Endometrial microvascular endothelial cells (primary cell): Measurements from ENCODE around the gene EPHA2. TPM values are rescaled to one million over a fixed set of nuclear protein-coding genes. Genes with fewer than 3 reads are reported as not detected.

Experiments used
- in situ Hi-C: cut with HindIII; loops from 2 replicates; pipeline ENCODE4 v1.10.0; 2017; ENCODE audit warnings: low sequenced_read_pairs, low pct_unique_long_range_greater_than_20kb; ENCODE audit errors: inconsistent ontology term
- total RNA-seq: library from RNA; depleted of rRNA; stranded (reverse); fragments of >200 nt; gene quantifications from one replicate; pipeline ENCODE4 v1.2.3, GENCODE V29; 2015; ENCODE audit errors: inconsistent ontology term

EPHA2 gene
- total RNA-seq, 1 donor from 2014 or later, result 162 TPM

DNA sequence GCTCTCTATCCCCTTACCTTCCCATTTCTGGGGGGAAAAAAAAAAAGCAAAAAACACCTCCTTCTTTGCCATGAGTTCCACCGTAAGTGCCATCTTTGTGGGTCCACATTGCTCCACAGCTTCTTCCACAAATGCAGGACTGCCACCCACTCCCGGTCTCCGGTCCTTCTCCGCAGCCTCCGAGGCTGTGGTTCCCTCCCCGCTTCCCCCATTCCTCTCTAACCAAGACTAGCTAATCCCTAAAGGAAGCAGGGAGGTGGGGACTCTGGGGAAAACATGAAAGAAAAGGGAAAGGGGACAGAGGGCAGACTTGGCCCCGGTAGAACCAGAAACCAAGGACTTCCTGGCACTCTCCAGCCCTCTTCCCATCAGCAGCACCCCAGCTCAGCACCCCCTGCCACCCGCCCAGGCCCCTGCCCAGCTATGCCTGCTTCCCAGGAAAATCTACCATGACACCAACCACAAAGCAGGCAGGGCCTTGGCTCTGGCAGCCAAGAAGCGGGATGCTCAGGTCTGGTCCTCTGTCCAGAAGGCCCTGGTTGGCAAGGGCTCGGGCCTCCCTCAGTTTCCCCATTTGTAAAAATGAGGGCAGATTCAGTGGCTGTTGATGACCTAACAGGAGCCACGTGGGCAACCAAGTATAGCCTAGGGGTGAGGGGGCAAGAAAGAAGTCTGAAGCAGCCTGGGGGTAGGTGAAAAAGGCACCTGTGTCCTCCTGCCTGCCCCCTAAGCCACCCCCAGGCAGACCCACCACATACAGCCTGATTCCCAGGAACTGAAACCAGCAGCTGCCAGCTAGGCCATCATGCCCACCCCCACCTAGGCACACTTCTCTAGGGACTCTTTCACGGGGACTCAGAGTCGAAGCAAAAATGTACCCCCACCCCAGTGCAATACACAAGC is 2.5 kb downstream of the EPHA2 start:
- in situ Hi-C loops, result no loop called here

DNA sequence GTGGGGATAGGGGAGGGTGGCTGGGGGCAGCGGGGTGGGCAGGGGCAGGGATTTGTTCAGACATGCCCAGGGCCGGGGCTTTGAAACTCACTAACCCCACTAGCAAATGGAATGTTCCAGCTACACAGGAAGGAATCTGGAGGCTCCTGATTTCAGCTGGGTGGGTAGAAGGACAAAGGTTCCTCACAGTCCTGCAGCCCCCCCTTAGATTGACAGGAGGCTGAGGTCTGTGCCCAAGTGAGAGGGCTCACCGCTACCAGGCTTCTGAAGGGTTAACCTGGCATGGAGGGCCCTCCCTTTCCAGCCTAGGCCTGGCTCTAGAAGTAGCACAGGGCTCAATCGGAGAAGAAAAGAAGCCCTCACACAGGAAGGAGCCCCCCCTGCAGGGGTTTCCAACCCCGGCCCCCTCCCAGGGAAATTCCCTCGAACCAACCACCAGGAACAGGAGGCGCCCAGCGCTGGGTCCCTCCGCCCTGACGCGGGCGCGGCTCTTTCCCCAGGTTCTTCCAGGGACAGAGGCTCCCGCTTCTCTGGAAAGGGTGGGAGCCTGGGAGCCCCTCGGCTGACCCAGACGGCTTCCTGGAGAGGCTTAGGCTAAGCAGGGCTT is 3.3 kb downstream of the EPHA2 start:
- in situ Hi-C loops, result no loop called here

DNA sequence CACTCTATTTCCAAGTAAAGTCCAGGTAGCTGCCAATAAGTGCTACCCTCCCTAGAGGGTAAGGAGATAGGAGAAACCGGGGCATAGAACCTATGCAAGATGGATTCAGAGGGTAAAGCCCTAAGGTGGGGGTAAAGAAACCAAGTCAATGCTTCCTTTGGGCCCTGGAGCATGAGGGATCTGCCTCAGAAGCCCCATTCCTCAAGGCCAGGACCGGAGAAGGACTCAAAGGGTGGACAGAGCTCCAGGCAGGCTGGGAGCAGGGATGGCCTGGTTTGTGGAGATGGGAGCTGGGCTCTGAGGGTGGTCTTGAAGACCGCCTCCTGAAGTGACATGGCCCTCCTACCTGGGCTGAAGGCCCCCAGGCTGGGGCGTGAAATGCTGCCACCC is 3.9 kb downstream of the EPHA2 start:
- in situ Hi-C loops, result no loop called here

DNA sequence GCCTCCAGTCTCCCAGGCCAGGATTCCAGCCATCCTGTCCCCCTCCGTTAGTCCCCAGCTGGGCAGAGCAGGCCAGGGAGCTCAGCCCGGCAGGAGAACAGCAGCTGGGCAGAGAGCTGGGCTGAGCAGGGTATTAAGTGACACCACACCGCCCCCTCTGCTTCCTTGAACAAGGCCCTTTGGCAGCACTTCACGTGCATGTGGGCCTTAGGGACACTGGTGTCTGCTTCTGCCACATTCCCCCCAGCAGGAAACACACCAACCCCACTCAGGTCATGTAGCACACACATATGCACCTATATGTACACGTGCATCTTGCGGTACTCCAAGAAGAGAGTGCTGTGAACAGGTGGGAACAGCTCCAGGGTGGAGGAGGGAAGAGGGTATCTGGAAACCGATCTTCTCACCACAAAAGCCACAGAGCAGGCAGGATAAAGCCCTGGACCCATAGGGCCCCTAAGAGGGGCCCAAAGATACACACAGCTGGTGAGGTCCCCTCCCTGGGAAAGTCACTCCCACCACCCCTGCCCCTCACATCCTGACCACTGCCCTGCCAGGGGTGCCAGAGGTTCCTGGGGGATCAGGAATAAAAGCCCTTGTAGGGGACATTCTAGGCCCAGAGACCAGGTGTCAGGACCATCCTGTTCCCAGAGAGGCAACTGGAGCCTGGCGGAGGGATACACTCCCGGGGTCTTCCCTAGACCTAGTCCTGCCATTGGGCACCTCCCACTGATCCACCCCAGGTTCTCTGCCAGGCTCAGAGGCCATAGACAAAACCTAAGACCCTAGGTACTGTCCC is 4.5 kb downstream of the EPHA2 start:
- in situ Hi-C loops, result no loop called here

DNA sequence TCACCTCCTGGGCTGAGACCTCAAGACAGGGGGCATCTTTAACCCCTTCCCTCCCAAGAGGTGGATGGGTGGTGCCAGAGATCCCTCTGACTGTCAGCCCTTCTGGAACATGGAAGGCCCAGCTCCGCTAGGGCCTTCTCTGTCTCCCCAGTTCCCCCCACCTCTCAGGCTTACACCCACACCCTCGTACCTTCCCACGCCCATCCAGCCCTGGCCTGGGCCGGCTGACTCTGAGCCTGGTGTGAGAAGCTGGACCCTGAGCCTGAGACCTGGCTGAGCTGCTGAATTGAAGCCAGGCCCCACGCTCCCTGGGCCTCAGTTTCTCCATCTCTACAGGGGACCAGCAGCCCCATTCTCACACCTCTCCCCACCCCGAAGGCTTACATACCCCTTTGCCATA is 5.4 kb downstream of the EPHA2 start:
- in situ Hi-C loops, result no loop called here

DNA sequence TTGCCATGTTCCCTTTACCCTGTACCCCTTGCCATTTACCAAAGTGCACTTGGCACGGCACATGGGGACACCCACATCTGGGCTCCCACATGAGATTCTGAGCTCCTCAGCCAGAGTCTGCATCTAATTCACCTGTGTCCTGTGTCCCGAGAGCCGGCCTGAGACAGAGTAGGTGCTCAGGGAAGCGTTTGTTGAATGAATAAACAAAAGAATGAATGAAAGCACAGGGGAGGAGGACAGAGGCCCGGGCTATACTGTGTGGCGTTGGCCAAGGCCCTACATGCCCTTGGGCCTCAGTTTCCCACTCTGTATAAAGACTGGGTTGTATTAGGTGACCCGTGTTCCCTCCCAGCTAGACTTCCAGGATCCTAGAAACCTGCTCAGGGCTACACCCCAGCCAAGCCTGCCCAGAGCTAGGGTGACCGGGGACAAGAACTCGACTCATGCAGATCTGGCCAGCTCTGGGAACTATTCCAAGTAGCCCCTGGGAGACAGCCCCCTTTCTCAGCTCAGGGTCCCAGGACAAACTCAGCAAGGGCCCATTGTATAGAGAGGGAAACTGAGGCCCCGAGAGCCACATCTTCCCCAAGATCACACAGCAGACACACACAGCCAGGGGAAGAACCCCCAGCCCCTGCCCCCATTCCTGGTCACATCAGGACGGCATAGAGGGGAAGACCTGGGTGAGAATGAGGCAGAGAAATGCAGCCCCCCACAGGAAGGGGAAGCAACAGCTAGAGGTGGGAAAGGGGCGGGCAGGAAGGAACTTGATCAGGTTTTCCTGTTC is 6.0 kb downstream of the EPHA2 start:
- in situ Hi-C loops, result no loop called here

DNA sequence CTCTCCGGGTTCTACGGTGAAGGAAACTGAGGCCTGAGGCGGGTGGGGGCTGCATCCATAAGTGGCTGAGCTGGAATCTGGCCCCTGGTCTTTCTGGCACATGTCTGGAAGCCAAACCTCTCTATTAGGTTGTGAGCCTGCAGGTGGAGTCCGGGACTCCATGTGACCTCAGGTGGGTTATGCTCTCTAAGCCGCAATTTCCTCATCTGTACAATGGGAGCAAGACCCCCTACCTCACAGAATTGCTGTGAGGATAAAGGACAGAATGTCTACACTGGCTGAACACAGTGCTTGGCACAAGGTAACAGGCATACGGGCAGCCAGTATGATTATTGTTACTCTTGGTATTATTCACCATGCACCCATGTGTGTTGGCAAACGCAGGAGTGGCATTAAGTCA is 6.7 kb downstream of the EPHA2 start:
- in situ Hi-C loops, result no loop called here

DNA sequence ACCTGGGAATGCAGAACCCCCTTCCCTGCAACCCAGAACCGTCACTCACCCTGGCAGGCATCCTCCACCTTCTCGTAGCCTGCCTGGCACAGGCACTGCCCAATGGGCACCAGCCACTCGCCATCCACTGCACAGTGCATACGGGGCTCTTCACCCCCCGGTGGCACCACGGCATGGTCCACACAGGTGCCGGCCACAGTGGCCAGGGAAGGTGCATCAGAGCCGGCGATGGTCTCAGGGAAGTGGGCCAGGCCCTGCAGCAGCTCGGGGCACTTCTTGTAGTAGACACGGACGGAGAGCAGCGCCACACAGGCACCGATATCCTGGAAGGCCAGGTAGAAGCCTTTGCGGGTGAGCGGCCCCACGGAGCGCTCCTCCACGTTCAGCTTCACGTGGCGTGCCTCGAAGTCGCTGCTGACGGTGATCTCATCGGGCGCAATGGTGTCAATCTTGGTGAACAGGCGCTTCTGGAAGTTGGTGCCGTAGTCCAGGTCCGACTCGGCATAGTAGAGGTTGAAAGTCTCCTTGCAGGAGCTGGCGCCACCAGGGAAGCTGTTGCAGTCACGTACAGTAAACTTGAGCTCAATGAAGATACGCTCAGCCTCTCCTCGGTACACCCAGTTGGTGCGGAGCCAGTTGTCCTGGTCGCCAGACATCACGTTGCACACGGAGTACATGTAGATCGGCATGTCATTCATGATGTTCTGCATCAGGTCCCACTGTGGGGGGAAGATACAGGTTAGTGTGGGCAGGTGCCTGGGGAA is 7.4 kb downstream of the EPHA2 start:
- in situ Hi-C loops, result no loop called here

DNA sequence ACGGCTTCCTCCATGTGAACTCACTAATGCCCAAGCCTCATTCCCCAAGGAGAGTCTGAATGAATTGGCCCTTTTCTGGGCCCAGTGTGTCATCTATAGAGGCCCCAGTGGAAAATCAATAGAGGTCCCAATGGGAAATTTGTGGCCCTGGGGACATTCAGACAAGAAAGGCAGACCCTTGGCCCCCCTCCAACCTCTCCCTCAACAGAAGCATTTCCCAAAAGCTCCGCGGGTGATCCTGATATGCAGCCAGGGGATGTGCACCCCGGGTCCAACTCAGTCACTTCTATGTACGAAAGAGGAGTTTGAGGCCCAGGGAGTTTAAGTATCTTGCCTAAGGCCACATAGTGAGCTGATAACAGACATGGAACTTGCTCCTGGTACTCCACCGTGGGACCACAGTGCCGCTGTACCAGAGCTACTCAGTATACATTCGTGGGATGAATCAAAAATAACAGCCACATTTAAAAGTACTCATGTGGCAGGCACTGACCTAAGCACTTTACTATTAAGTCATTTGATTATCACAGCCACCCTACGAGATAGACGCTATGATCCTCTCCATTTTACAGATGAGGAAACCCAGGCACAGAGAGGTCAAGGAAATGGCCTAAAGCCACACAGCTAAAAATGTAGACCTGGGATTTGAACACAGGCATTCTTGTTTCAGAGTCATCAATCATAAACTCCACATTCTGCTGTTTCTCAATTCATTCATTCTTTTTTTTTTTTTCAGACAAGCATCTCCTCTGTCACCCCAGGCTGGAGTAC is 8.5 kb downstream of the EPHA2 start:
- in situ Hi-C loops, result no loop called here

DNA sequence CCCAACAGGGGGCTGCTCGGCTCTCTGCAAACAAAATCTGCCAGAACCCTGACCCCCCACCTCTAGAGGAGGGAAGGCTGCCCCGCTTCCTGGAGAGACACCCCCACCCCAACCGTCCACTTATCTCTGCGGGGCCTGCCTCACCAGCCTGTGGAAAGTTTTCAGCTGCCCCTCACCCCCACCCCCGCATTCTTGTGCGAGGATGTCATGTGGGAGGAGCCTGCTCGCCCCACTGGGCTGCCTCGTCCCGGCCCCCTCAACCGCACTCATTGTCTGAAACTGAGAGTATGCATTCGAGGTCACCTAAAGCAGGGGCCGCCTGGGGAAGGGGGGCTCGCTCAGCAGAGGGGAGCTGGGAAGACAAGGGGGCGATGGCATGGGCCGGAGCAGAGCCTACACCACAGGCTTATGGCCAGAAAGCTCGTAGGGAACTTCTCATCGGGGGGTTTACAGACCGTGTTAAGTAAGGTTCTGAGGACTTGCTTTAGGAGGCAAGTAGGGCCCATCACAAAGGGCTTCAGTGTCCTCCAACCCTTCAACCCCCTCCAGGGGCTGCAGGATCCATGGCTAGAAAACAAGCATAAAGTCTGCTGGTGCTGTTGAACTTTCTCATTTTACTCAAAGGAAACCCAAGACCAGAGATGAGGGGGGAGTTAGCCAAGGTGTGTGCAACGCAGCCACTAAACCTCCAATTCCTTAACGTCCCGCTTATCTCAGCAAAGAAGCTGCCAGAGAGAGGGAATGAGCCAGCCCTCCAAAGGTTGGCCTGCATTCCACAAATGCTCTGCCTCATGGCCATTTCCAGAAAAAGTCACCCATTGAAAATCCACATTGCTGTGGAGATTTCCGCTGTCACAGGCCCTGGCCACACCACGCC is 9.4 kb downstream of the EPHA2 start:
- in situ Hi-C loops, result no loop called here

DNA sequence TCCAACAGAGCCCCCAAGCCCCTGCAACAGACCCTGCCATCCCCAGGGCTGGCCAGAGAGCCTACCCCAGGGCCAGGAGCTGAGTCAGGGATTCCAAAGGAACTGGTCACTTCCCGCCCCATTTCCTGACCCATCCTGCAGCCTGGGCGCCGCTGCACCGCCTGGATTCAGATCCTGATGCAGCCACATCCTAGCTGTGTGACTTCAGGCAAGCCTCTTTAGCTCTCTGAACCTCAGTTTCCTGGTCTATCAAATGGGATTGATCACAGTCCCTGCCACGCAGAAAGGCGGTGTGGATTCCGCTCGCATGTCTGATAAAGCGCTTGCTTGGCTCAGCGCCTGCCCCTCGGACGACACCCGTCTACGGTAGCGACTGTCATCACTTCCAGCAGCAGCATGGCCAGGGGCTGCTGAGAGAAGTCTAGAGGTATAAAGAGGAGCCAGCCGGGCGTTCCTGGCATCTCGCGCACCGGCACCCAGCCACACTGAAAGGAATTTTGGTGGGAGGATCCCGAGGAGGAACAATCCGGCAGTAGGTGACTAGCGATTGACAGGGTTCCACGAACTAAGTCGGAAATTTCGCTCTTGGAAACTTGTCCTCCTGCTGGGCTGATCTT is 10.1 kb downstream of the EPHA2 start:
- in situ Hi-C loops, result no loop called here

DNA sequence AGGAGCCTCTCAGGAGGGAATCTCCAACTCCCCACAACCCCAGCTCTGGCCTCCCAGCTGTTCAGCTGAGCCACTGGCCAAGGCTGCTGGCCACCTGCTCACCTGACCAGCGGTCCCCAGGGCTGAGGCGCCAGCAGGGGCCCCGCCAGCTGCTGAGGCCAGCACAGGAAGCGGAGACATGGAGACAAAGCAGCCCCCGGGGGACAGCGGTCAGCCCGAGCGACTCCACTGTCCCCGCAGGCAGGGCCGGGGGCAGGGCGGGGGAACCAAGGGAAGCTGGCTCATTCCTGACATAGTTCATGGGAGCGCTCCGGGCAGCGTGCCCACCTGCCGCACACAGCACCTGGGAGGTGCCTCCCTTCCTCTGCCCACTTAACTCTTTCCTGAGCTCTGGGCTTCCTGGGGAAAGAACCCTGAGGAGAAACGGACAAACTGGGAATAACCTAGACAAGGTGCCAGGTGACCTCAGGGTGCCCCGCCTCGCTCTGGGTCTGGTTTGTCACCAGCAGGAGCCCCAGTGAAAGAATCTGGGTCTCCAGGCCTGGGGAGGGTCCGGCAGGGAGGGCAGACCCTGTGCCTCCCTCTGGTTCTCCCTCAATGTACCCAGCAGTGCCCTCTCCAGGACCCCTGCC is 10.7 kb downstream of the EPHA2 start:
- in situ Hi-C loops, result no loop called here

DNA sequence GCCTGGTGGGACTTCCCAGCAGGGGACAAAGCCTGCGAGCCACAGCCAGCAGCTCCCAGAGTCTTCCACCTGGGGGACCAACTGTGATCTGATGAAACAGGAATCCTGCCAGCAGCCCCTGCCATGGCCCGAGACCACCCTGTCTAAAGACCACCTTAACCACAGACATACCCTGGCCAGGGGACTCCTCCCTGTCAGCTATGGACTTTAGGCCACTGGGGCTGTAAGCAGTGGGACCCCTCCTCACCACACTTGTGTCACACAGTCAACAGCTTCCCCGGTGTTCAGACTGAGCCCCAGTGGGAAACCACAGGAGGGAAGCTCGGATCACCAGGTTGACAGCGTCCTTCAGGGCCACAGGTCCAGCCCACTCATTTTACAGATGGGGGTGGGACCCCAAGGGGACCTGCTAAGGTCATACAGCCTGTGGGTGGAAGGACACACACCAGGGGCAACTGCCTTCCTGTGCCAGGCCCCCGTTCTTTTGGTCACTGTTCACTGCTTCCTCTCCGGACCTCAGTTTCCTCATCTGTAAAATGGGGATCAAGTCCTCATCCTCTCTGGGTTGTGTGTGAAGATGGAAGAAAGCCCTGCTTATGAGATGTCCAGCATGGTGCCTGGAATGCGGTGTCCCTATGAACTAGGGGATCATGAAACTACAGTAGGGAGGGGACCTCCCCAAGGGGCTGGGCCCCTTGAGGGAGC is 11.4 kb downstream of the EPHA2 start:
- in situ Hi-C loops, result no loop called here

DNA sequence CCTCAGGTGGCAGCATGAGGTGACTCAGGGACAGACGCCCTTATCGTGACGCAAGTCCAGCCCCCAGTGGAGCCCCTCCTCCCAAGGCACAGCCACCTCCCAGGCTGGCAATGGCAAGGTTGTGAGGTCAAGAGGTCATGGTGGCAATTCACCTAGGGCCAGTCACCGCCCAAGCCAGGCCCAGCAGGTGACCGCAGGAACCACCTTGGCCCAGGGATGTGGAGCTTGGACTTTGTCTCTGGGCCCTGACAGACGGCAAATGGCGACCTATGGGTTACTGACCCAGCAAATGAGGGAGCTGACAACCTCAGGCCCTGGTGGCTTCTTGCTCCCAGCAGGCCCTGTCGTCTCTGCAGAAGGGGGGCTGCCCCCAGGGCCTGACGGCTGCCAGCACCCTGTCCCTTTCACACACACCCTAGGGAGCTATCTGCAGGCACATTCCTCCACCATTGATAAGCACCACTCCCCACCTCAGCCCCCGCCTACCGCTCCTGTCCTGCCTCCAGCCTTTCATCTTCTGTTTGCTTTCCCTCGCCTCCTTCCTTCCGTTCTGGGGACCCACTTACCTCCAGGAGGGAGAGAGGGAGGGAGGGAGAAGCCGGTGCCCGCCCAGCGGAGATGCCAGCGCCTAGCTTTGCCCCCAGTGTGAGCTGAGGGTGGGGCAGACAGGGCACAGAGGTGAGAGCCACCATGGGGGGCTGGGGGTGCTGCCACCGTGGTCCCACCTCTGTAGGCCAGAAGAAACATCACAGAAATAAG is 12.1 kb downstream of the EPHA2 start:
- in situ Hi-C loops, result no loop called here
